Nephron (organoid): Measurements from ENCODE around the gene IL15RA.

Experiments
- H3K27ac Mint-ChIP-seq, 3 experiments: 2 replicates each; pipeline ENCODE4 v1.8.0; 2020; ENCODE audit warnings: mixed read lengths in 3 of 3, mild to moderate bottlenecking in 2 of 3, moderate library complexity in 1 of 3
- H3K27me3 Mint-ChIP-seq: 2 replicates; pipeline ENCODE4 v1.8.0; 2021; ENCODE audit warnings: low read depth, mild to moderate bottlenecking, moderate library complexity, mixed read lengths
- H3K36me3 Mint-ChIP-seq: 2 replicates; pipeline ENCODE4 v1.8.0; 2020; ENCODE audit warnings: low read depth, mixed read lengths
- H3K4me1 Mint-ChIP-seq: 2 replicates; pipeline ENCODE4 v1.8.0; 2020; ENCODE audit warnings: mixed read lengths
- H3K4me3 Mint-ChIP-seq, 3 experiments: 2 replicates each; pipeline ENCODE4 v1.8.0; 2020; ENCODE audit warnings: mild to moderate bottlenecking in 3 of 3, mixed read lengths in 3 of 3, moderate library complexity in 2 of 3
- H3K9me3 Mint-ChIP-seq: 2 replicates; pipeline ENCODE4 v1.8.0; 2020; ENCODE audit warnings: mixed read lengths
- TF ChIP-seq, protein P1 (sequence below), 3 experiments: fragments of 200-600 bp; sonication (generic); IDR thresholded peaks; one replicate each; pipeline ENCODE4 v1.5.0; 2021; ENCODE audit warnings: antibody characterized with exemption in 3 of 3; ENCODE audit not compliant: unreplicated experiment in 3 of 3

IL15RA gene

DNA sequence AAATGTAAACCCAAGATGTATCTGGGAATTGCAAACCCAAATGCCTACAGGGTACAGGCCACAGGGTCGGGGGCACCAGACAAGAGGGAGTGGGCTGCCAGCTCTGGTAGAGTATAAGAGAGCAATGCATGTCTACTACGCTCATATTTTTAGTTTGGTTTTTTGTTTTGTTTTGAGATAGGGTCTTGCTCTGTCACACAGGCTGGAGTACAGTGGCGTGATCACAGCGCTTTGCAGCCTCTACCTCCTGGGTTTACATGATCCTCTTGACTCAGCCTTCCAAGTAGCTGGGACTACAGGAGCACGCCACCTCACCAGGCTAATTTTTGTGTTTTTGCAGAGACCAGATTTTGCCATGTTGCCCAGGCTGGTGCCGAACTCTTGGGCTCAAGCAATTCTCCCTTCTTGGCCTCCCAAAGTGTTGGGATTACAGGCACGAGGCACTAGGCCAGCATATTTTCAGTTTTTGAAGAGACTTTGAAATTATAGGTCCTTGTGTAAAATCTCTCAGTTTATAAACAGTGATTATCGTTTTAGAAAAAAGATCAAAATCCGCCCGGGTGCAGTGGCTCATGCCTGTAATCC, 11.1 kb upstream of the IL15RA start:
- Mint-ChIP-seq H3K27me3 (peaks cover 9% of the 10 kb centered on the region), H3K27ac (no peak overlapping the region), H3K9me3 (peaks cover 16% of the 10 kb centered on the region), H3K4me3 (no peak overlapping the region), H3K4me1 (no peaks in the 10 kb centered on the region), H3K36me3 (no peaks in the 10 kb centered on the region)
- TF ChIP-seq, protein P1, sequence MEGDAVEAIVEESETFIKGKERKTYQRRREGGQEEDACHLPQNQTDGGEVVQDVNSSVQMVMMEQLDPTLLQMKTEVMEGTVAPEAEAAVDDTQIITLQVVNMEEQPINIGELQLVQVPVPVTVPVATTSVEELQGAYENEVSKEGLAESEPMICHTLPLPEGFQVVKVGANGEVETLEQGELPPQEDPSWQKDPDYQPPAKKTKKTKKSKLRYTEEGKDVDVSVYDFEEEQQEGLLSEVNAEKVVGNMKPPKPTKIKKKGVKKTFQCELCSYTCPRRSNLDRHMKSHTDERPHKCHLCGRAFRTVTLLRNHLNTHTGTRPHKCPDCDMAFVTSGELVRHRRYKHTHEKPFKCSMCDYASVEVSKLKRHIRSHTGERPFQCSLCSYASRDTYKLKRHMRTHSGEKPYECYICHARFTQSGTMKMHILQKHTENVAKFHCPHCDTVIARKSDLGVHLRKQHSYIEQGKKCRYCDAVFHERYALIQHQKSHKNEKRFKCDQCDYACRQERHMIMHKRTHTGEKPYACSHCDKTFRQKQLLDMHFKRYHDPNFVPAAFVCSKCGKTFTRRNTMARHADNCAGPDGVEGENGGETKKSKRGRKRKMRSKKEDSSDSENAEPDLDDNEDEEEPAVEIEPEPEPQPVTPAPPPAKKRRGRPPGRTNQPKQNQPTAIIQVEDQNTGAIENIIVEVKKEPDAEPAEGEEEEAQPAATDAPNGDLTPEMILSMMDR (IDR thresholded peaks at IDR 0.05; ENCODE audit: unreplicated experiment in 3 of 3) = no peak

DNA sequence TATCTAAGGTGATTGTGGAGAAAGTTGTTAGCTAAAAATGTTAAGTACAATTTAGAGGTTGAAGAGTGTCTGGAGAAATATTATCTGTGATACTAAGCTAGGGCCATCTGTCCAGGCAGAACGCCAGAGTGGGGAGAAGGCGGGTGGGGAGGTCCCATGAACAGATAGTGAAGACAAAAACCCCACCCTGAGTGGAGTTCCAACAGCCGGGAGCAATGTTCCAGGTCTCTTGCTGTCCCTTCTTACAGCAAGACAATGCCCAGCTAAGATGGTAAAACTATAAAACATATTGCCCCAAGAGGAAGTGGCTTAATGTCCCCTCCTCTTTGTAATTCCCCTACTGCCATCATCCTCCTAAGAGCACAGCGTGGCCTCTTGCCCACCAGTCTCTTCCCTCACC, 10.4 kb upstream of the IL15RA start:
- TF ChIP-seq, protein P1 (IDR thresholded peaks at IDR 0.05; ENCODE audit: unreplicated experiment in 3 of 3) = no peak
- Mint-ChIP-seq H3K27me3 (peaks cover 9% of the 10 kb centered on the region), H3K4me1 (no peaks in the 10 kb centered on the region), H3K9me3 (peaks cover 14% of the 10 kb centered on the region), H3K36me3 (no peaks in the 10 kb centered on the region), H3K27ac (no peak overlapping the region), H3K4me3 (no peak overlapping the region)

DNA sequence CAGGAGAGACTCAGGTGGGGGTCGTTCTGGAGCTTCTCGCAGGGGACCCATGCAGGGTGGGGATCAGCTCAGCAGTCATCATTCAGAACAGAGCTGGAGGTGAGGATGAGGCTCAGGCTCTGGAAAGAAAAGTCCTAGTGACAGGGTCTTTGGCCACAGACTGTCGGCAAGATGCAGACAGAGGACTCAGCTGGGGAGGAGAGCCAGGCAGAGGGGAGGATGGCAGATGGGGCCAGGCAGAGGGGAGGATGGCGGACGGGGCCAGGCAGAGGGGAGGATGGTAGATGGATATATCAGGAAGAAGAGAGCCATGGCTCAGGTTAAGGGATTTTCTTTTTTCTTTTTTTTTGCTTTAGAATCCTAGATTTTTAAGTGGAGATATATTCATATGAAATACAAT, 7.7 kb upstream of the IL15RA start:
- H3K4me3 Mint-ChIP-seq = no peak overlapping the region
- TF ChIP-seq, protein P1 (IDR thresholded peaks at IDR 0.05; ENCODE audit: unreplicated experiment in 3 of 3) = no peak
- H3K36me3 Mint-ChIP-seq = no peaks in the 10 kb centered on the region
- H3K27me3 Mint-ChIP-seq = peaks cover 29% of the 10 kb centered on the region
- no peaks in the 10 kb centered on the region for H3K4me1 Mint-ChIP-seq
- no peak overlapping the region for H3K27ac Mint-ChIP-seq
- no peaks in the 10 kb centered on the region for H3K9me3 Mint-ChIP-seq

DNA sequence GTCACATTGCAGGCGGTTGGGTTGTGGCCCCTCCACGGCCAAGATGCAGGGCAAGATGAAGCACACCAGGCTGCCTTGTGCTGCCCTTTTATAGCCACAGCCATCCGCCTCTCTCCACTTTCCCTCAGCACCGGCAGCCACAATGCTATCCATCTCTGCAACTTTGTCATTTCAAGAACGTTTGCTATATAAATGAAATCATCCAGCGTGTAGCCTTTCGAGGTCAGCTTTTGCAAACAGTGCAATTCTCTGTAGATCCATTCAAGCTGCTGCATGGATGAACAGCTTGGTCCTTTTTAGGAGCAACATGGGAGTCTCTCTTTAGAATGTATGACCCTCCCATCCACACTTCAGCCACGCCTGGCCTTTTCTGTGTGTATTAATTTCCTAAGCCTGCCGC, 6.4 kb upstream of the IL15RA start:
- TF ChIP-seq, protein P1 (IDR thresholded peaks at IDR 0.05; ENCODE audit: unreplicated experiment in 3 of 3) = no peak
- H3K9me3 Mint-ChIP-seq = no peaks in the 10 kb centered on the region

DNA sequence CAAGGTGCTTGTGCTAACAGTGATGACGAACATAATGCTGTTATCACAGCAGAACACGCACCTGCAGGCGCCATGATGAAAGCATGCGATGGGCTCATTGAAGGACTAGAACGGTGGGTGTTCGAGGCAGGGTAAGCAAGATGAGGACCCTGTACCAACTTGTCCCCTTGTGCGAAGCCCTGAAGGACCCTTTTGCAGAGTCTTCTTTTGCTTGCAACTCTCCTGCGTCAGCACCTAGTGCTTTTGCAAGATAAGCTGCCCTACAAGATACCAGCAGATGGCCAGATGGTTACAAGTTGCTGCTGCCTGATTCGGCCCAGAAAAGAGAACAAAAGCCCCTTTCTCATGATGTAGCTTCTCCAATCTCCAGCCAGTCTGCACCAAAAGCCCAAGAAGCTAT, 4.2 kb upstream of the IL15RA start:
- Mint-ChIP-seq H3K36me3 (no peaks in the 10 kb centered on the region), H3K27me3 (peaks cover 55% of the 10 kb centered on the region), H3K9me3 (no peaks in the 10 kb centered on the region), H3K4me1 (peaks cover 4% of the 10 kb centered on the region), H3K27ac (no peak overlapping the region), H3K4me3 (no peak overlapping the region)
- TF ChIP-seq, protein P1 (IDR thresholded peaks at IDR 0.05; ENCODE audit: unreplicated experiment in 3 of 3) = no peak

More for the DNA sequence above, 6.4 kb upstream of the IL15RA start:
- no peak overlapping the region for H3K4me3 Mint-ChIP-seq
- H3K4me1 Mint-ChIP-seq = no peaks in the 10 kb centered on the region
- H3K36me3 Mint-ChIP-seq = no peaks in the 10 kb centered on the region
- H3K27ac Mint-ChIP-seq = no peak overlapping the region
- peaks cover 37% of the 10 kb centered on the region for H3K27me3 Mint-ChIP-seq

DNA sequence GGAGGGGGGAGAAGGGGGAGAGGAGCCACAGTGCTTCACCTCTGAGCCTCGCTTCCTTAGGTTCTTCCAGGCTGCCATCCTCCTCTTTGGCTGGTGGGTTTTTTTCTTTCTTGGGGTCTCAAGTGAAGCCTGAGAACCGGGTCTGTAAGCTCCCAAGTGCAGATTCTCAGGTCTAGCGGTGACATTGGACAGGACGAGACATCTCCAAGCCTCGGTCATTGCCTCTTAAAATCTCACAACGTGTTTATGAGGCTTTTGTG, 817 bp upstream of the IL15RA start:
- Mint-ChIP-seq H3K36me3 (no peaks in the 10 kb centered on the region), H3K27ac (no peak overlapping the region), H3K27me3 (peaks cover 76% of the 10 kb centered on the region), H3K9me3 (no peaks in the 10 kb centered on the region), H3K4me3 (peak overlapping the region; percentile 86 to 95 (median 93)), H3K4me1 (peaks cover 4% of the 10 kb centered on the region)
- TF ChIP-seq, protein P1 (IDR thresholded peaks at IDR 0.05; ENCODE audit: unreplicated experiment in 3 of 3) = no peak
